Epithelial cell of proximal tubule (primary cell): ENCODE results near the gene F13A1. TPM values are rescaled to one million over a fixed set of nuclear protein-coding genes. Genes with fewer than 3 reads are reported as not detected.

Experiments
- DNase-seq: peaks from one replicate; pipeline ENCODE4 v3.0.0-alpha.2; 2011; ENCODE audit warnings: low read depth
- H3K4me3 ChIP-seq: 2 replicates; pipeline ENCODE4 v1.5.1; 2011; ENCODE audit warnings: low read depth, mild to moderate bottlenecking, low read length
- total RNA-seq: library from RNA; depleted of rRNA; stranded (reverse); fragments of >200 nt; gene quantifications from 2 replicates; pipeline ENCODE4 v1.2.3, GENCODE V29; 2015
- TF ChIP-seq, protein P1 (sequence below): conservative IDR thresholded peaks from 2 replicates; pipeline ENCODE4 v1.5.1; 2012; ENCODE audit warnings: low read depth, mild to moderate bottlenecking, low read length

The F13A1 gene
- total RNA-seq: 5.4 TPM in 1 of 2 replicates, not detected in the other

DNA sequence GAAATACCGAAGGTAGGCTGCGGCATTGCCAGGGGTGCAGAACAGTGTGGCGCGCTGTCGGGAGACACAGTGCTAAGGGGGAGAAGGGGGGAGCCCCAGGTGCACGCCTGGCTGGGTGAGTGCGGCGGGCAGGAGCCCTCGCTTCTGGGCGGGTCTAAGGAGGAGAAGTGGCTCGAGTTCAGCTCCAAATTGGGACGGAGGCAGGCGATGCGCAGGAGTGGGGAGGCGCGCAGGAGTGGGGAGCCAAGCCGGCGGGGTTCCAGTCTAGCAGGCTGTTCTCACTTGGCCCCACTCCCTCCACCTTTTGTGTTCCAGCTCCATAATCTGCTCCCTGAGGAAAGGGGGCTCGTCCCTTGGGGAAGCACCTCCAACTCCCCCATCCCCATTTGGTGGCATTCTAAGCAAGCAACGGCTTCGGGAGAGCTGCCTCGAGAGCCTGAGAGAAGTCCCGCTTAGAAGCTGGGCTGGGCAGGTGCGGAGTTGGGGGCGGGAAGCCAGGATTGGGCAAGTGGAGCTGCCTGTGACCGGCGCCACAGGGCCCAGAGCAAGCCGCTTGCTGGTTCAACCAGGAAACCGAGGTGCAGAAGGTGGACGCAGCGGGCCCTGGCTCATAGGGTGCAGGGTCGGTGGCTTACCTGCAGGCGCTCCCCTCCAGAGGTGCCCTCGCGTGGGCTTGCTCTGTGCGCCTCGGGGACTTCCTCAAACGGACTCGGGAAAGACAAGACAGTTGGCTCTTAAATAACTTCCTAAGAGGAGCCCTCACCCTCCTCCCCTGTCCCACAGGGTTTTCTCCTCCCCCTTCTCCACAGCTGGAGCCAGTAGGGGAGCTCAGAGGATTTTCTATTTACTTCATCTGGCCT lies at the start of gene F13A1:
Gene F13A1 (minus strand): TSS at position 711 of the 860 bp plus-strand sequence. CDS start 1,998 bp downstream, outside the sequence.
- H3K4me3 ChIP-seq: no peak within 1 kb of the TSS
- TF ChIP-seq, protein P1, sequence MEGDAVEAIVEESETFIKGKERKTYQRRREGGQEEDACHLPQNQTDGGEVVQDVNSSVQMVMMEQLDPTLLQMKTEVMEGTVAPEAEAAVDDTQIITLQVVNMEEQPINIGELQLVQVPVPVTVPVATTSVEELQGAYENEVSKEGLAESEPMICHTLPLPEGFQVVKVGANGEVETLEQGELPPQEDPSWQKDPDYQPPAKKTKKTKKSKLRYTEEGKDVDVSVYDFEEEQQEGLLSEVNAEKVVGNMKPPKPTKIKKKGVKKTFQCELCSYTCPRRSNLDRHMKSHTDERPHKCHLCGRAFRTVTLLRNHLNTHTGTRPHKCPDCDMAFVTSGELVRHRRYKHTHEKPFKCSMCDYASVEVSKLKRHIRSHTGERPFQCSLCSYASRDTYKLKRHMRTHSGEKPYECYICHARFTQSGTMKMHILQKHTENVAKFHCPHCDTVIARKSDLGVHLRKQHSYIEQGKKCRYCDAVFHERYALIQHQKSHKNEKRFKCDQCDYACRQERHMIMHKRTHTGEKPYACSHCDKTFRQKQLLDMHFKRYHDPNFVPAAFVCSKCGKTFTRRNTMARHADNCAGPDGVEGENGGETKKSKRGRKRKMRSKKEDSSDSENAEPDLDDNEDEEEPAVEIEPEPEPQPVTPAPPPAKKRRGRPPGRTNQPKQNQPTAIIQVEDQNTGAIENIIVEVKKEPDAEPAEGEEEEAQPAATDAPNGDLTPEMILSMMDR: no peak
- no peak for DNase-seq

DNA sequence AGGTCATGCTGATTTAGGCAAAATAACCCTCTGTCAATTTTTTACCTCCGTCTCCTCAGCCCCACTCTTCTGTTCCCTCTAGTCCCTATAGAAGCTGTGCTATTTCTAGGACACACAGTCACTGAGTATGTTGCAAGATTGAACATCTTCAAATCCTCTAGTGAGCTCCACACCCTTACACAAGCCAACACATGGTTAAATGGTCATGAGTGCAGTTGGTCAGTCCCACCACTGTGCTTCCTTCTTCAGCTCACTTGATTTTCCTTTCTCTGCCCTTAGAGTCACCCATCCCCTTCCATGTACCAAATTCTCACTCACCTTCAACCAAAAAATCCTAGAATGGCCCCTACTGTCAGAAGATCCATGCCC lies 48.2 kb upstream of the F13A1 start:
- no peak overlapping the region for H3K4me3 ChIP-seq

DNA sequence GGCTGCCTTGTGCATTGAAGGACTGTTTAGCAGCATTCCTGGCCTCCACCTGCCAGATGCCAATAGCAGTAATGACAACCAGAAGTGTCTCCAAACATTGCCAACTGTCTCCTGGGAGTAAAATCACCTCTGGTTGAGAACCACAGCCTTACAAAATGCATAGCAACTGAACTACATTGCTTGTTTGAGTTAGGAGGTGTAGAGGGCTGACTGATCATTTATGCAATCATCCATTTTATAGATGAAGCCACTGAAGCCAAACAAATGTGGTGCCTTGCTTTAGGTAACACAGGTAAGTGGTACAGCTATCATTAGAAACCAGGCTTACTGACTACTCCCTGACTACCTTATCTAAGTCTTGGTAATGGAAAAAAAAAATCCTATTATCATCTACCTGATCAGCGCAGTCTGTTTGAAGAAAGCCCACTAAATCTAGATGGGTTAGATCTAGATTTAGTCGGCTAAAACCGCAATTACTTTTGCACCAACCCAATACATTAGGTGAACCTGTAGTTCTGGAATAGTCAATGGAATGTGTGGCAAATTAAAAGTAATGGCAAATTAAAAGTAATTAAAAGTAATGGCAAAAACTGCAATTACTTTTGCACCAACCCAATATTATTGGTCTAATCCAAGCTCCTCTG lies 47.7 kb upstream of the F13A1 start:
- TF ChIP-seq, protein P1: no peak
- no peak for DNase-seq

More for the DNA sequence above, 48.2 kb upstream of the F13A1 start:
- DNase-seq: no peak
- TF ChIP-seq, protein P1: no peak

DNA sequence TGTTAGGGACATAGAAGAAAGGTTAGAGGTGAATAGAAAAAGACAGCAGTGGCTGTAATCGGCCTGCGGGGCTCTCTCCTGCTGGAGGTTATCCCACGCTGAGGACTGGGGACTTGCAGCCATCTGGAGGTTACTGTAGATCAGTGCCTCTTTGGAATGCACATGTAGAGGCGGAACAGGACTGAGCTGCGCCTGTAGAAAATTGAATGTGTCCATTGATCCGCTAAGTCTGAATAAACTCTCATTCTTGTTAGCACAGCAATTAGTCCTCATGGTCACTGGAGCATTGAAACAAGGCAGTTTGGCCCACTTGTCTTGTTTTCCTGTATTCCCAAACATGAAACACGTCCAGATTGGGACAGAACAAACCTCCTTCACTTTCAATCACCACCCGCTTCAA lies 46.3 kb upstream of the F13A1 start:
- no peak overlapping the region for H3K4me3 ChIP-seq
- DNase-seq: peak; percentile 76
- TF ChIP-seq, protein P1: peak; percentile 15

More for the DNA sequence above, 47.7 kb upstream of the F13A1 start:
- H3K4me3 ChIP-seq: no peak overlapping the region

DNA sequence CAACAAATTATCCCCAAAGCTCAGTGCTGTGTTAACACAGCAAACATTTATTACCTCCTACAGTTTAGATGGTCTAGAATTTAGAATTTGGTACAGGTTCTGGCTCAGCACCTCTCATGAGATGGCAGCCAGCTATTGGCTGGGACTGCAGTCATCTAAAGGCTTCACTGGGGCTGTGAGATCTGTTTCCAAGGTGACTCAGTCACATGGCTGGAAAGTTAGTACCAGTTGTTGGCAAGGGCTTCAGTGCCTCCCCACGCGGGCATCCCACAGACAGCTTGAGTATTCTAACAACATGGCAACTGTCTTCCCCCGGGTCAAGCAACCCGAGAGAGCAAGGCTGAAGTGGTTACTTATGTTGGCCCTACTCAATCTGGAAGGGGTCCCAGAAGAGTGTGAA lies 44.8 kb upstream of the F13A1 start:
- TF ChIP-seq, protein P1: no peak
- no peak for DNase-seq
- H3K4me3 ChIP-seq: no peak overlapping the region

DNA sequence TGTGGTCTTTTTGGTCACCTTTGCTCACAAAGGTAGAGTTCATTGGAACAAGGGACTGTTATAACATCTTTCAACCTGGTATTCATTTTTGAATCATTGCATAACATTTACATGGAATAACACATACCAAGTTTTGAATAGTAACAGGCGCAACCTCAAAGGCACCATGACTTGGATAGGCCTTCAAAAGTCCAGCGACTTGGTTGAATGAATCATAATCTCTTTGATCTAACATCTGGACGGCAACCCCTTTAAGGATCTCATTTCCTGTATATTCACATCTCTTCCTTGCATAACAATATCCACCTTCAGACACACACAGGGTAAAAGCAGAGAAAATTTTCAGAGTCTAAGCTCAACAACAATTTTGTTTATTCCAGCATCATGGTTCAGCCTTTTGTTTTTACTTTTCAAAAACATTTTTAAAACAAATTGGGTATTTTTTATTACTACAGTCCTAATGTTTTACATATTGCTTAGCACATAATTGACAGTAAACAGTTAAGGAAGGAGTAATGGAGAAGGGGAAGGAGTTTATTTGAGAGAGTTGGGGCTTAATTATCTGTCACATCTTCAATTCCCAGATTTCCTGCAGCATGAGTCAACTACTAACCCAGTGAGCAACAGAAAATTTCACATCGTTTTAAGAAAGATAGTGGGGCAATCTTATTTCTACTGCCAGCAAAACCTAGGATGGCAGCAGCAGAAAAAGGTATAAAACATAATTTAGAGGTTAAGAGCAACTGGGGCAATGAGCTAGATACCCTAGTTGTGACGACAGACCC lies 41.8 kb upstream of the F13A1 start:
- TF ChIP-seq, protein P1: no peak
- DNase-seq: no peak
- H3K4me3 ChIP-seq: no peak overlapping the region
